ENCODE data around the gene DOCK1. TPM values are rescaled to one million over a fixed set of nuclear protein-coding genes. Genes with fewer than 3 reads are reported as not detected.

DOCK1 gene
- total RNA-seq, 6 experiments from 2014 or later, result 50.6 to 59.9 (median 54.7) TPM

GRCh38 chr10:127415116-127415515 is 509.9 kb downstream of the DOCK1 start:
- H3K9me3 Mint-ChIP-seq, result no peaks in the 10 kb centered on the region
- TF ChIP-seq CTCF (IDR thresholded peaks at IDR 0.05), result no peak
- no peak for DNase-seq
- no peaks in the 10 kb centered on the region for H3K4me1 Mint-ChIP-seq (ENCODE audit: low read depth)
- H3K27ac Mint-ChIP-seq, result no peak overlapping the region
- H3K36me3 Mint-ChIP-seq (ENCODE audit: low read depth), result 0 out of 2 replicates have a peak, but pooled peaks cover 8% of the 10 kb centered on the region
- peaks cover 3% of the 10 kb centered on the region; the same call in 1 of the 2 replicates for H3K27me3 Mint-ChIP-seq (ENCODE audit: insufficient read depth)
- no peak overlapping the region for H3K4me3 Mint-ChIP-seq

DNA sequence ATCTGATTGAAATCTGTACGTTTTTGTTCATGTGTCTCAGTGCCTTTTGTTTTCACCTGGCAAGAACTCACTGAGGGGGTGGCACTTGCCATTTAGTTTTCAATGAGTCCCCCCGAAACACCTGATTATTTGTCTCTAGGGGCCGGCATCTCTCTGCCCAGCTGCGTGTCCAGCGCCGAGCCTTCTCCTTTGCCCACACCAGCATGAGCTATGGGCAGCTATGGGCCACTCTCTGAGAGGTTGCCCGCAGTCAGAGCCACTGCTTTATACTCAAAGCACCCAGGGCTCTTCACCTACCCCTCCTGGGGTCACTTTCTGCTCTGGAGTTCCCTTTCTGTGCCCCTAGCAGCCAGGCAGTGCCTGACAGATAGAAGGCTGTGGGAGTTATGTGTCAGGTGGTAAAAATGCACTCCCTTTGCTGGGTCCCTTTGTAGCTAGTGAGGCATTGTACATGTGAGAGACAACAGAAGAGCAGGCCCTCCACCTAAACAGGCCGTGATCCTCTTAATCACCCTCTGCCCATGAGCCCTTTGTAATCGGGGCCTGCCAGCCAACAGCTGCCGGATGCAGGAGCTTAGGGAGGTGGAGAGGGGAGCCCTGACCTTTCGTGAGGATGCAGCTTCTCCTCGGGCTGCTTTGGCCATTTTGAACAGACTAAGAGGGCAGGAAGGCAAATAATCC is 510.8 kb downstream of the DOCK1 start:
- Mint-ChIP-seq H3K36me3 (ENCODE audit: low read depth) (0 out of 2 replicates have a peak, but pooled peaks cover 2% of the 10 kb centered on the region), H3K27ac (no peak overlapping the region), H3K9me3 (no peaks in the 10 kb centered on the region), H3K4me3 (no peak overlapping the region), H3K27me3 (ENCODE audit: insufficient read depth) (peaks cover 3% of the 10 kb centered on the region), H3K4me1 (ENCODE audit: low read depth) (no peaks in the 10 kb centered on the region)
- DNase-seq, result no peak
- no peak for TF ChIP-seq CTCF (IDR thresholded peaks at IDR 0.05)

DNA sequence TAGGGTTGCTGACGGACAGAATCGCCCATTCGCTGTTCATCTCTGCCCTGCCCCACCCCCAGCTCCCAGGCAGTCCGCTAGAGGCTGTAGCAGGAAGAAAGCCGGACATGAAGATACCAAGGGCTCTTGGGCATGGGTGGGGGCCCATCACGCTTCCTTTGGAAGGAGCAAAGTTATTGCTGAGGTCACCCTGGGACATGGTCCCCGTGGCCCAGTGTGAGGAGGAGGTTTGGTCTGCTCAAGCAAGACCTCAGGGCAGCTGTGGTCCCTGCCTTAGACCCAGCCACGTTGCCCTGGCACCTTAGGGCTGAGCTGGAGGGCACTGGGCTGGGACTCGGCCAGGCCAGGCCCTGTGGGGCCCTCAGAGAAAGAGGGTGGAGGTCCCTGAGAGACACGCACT is 511.8 kb downstream of the DOCK1 start:
- Mint-ChIP-seq H3K9me3 (no peaks in the 10 kb centered on the region), H3K27me3 (ENCODE audit: insufficient read depth) (peaks cover 3% of the 10 kb centered on the region), H3K36me3 (ENCODE audit: low read depth) (peaks cover 6% of the 10 kb centered on the region), H3K27ac (no peak overlapping the region), H3K4me3 (no peak overlapping the region), H3K4me1 (ENCODE audit: low read depth) (no peaks in the 10 kb centered on the region)
- TF ChIP-seq CTCF (IDR thresholded peaks at IDR 0.05), result no peak
- no peak for DNase-seq

GRCh38 chr10:127417686-127418401 is 512.6 kb downstream of the DOCK1 start:
- no peak for DNase-seq
- Mint-ChIP-seq H3K4me3 (no peak overlapping the region), H3K36me3 (ENCODE audit: low read depth) (peaks cover 6% of the 10 kb centered on the region), H3K4me1 (ENCODE audit: low read depth) (no peaks in the 10 kb centered on the region), H3K9me3 (no peaks in the 10 kb centered on the region), H3K27me3 (ENCODE audit: insufficient read depth) (peaks cover 3% of the 10 kb centered on the region), H3K27ac (no peak overlapping the region)
- no peak for TF ChIP-seq CTCF (IDR thresholded peaks at IDR 0.05)

GRCh38 chr10:127418536-127419168 is 513.4 kb downstream of the DOCK1 start:
- H3K4me3 Mint-ChIP-seq, result no peak overlapping the region
- H3K4me1 Mint-ChIP-seq (ENCODE audit: low read depth), result peaks cover 4% of the 10 kb centered on the region
- H3K27me3 Mint-ChIP-seq (ENCODE audit: insufficient read depth), result no peaks in the 10 kb centered on the region; the same call in 1 of the 2 replicates
- H3K27ac Mint-ChIP-seq, result no peak overlapping the region
- no peaks in the 10 kb centered on the region for H3K9me3 Mint-ChIP-seq
- DNase-seq, result no peak
- peaks cover 6% of the 10 kb centered on the region for H3K36me3 Mint-ChIP-seq (ENCODE audit: low read depth)
- TF ChIP-seq CTCF (IDR thresholded peaks at IDR 0.05), result no peak

All from HFFc6 (cell line).